Liver (tissue), 9 donors: Measurements from ENCODE around the gene UBASH3B. TPM values are rescaled to one million over a fixed set of nuclear protein-coding genes. Genes with fewer than 3 reads are reported as not detected.

Experiments
- DNase-seq: peaks from one replicate; pipeline ENCODE4 v3.0.0-alpha.2; 2017; ENCODE audit warnings: low spot score
- H3K27ac ChIP-seq, 2 donors: one replicate each; pipeline ENCODE4 v1.7.0; 2013; ENCODE audit warnings: inconsistent platforms in 2 of 2, low read length in 2 of 2, control low read depth in 1 of 2, low read depth in 1 of 2, mild to moderate bottlenecking in 1 of 2
- H3K27me3 ChIP-seq, 4 donors: one replicate each; pipeline versions ENCODE4 v1.6.1 to v1.7.0; 2013; ENCODE audit warnings: low read length in 3 of 4, inconsistent platforms in 1 of 4, mild to moderate bottlenecking in 1 of 4, moderate library complexity in 1 of 4; ENCODE audit not compliant: control insufficient read depth in 4 of 4, insufficient read depth in 4 of 4
- H3K36me3 ChIP-seq, 4 donors: one replicate each; pipeline versions ENCODE4 v1.6.1 to v1.7.0; 2013; ENCODE audit warnings: low read length in 3 of 4, mild to moderate bottlenecking in 3 of 4, low read depth in 1 of 4, moderate library complexity in 1 of 4; ENCODE audit not compliant: control insufficient read depth in 4 of 4, insufficient read depth in 3 of 4
- H3K4me1 ChIP-seq, 4 donors: one replicate each; pipeline versions ENCODE4 v1.6.1 to v1.7.0; 2013; ENCODE audit warnings: low read length in 3 of 4, mild to moderate bottlenecking in 3 of 4, moderate library complexity in 1 of 4; ENCODE audit not compliant: control insufficient read depth in 4 of 4, insufficient read depth in 4 of 4
- H3K4me3 ChIP-seq, 3 donors: one replicate each; pipeline versions ENCODE4 v1.6.1 to v1.7.0; 2013; ENCODE audit warnings: low read length in 3 of 3, control low read depth in 1 of 3, low read depth in 1 of 3, mild to moderate bottlenecking in 1 of 3
- H3K9ac ChIP-seq, 2 donors: one replicate each; pipeline ENCODE4 v1.7.0; 2013; ENCODE audit warnings: low read length in 2 of 2, mild to moderate bottlenecking in 2 of 2, moderate library complexity in 2 of 2, control low read depth in 1 of 2, low read depth in 1 of 2
- H3K9me3 ChIP-seq, 4 donors: one replicate each; pipeline versions ENCODE4 v1.6.1 to v1.7.0; 2013; ENCODE audit warnings: low read length in 3 of 4; ENCODE audit not compliant: control insufficient read depth in 4 of 4
- EGR1 ChIP-seq, 2 donors: IDR thresholded peaks; 2 replicates each; pipeline ENCODE4 v1.6.1; 2016 to 2018; ENCODE audit warnings: antibody characterized with exemption in 2 of 2, low read depth in 2 of 2
- FOXA1 ChIP-seq: IDR thresholded peaks from 2 replicates; pipeline ENCODE4 v1.6.1; 2016; ENCODE audit warnings: antibody characterized with exemption
- FOXA2 ChIP-seq: IDR thresholded peaks from 2 replicates; pipeline ENCODE4 v1.6.1; 2016; ENCODE audit warnings: antibody characterized with exemption
- GABPA ChIP-seq, 2 donors: IDR thresholded peaks in 1 of 2; conservative IDR thresholded peaks in 1 of 2; 2 replicates each; pipeline ENCODE4 v1.6.1; 2016; ENCODE audit warnings: antibody characterized with exemption in 2 of 2, mild to moderate bottlenecking in 1 of 2, moderate library complexity in 1 of 2
- HNF4G ChIP-seq: IDR thresholded peaks from 2 replicates; pipeline ENCODE4 v1.6.1; 2016; ENCODE audit warnings: antibody characterized with exemption
- JUND ChIP-seq, 2 donors: IDR thresholded peaks; 2 replicates each; pipeline ENCODE4 v1.6.1; 2016; ENCODE audit warnings: antibody characterized with exemption in 2 of 2
- RAD21 ChIP-seq, 2 donors: IDR thresholded peaks; 2 replicates each; pipeline ENCODE4 v1.6.1; 2016; ENCODE audit warnings: antibody characterized with exemption in 2 of 2, mild to moderate bottlenecking in 2 of 2
- RXRA ChIP-seq, 2 donors: IDR thresholded peaks; 2 replicates each; pipeline ENCODE4 v1.6.1; 2017 to 2018; ENCODE audit warnings: antibody characterized with exemption in 2 of 2, mild to moderate bottlenecking in 1 of 2
- SP1 ChIP-seq: IDR thresholded peaks from 2 replicates; pipeline ENCODE4 v1.6.1; 2018; ENCODE audit warnings: antibody characterized with exemption, mild to moderate bottlenecking
- TAF1 ChIP-seq: conservative IDR thresholded peaks from 2 replicates; pipeline ENCODE4 v1.6.1; 2016; ENCODE audit warnings: antibody characterized with exemption, mild to moderate bottlenecking
- YY1 ChIP-seq: IDR thresholded peaks from 2 replicates; pipeline ENCODE4 v1.6.1; 2016; ENCODE audit warnings: antibody characterized with exemption, mild to moderate bottlenecking
- WGBS: extraction: QIAGEN DNeasy Blood & Tissue Kit; methylation state at CpG from one replicate; pipeline ENCODE4 v1.1.7; 2013; 5-methylcytosine and 5-hydroxymethylcytosine counted together
- polyA plus RNA-seq, 2 donors: library from polyadenylated mRNA; stranded (reverse) in 1 of 2; unstranded in 1 of 2; fragments of 200-250 nt in 1 of 2; fragments of >200 nt in 1 of 2; fragmentation: Nextera tagmentation in 1 of 2; extraction: Ambion mirVana in 1 of 2; gene quantifications; one replicate each; pipeline versions ENCODE4 v1.2.1 to v1.2.3, GENCODE V29; 2013 to 2015
- total RNA-seq, 2 donors: library from RNA; depleted of rRNA; stranded (reverse); fragments of >200 nt; gene quantifications; one replicate each; pipeline ENCODE4 v1.2.3, GENCODE V29; 2014
- TF ChIP-seq, protein P1 (sequence below): IDR thresholded peaks from 2 replicates; pipeline ENCODE4 v1.6.1; 2016; ENCODE audit warnings: antibody characterized with exemption, mild to moderate bottlenecking
- TF ChIP-seq, protein P2 (sequence below): fragments of 150-350 bp; IDR thresholded peaks from 2 replicates; pipeline ENCODE4 v1.5.1; 2017; ENCODE audit warnings: improper control_type of control experiment, low read depth, low read length; ENCODE audit not compliant: missing input control
- TF ChIP-seq, protein P3 (sequence below): IDR thresholded peaks from 2 replicates; pipeline ENCODE4 v1.6.1; 2016; ENCODE audit warnings: antibody characterized with exemption
- TF ChIP-seq, protein P4 (sequence below): IDR thresholded peaks from 2 replicates; pipeline ENCODE4 v1.6.1; 2016; ENCODE audit warnings: antibody characterized with exemption
- TF ChIP-seq, protein P5 (sequence below): IDR thresholded peaks from 2 replicates; pipeline ENCODE4 v1.6.1; 2016; ENCODE audit warnings: antibody characterized with exemption
- donor health status: healthy.
- donor health status: healthy.
- donor health status: healthy.
- donor health status: healthy.
- donor health status: healthy.

The UBASH3B gene
- total and polyA plus RNA-seq, 4 donors = 0.48 to 5.5 (median 2.5) TPM

DNA sequence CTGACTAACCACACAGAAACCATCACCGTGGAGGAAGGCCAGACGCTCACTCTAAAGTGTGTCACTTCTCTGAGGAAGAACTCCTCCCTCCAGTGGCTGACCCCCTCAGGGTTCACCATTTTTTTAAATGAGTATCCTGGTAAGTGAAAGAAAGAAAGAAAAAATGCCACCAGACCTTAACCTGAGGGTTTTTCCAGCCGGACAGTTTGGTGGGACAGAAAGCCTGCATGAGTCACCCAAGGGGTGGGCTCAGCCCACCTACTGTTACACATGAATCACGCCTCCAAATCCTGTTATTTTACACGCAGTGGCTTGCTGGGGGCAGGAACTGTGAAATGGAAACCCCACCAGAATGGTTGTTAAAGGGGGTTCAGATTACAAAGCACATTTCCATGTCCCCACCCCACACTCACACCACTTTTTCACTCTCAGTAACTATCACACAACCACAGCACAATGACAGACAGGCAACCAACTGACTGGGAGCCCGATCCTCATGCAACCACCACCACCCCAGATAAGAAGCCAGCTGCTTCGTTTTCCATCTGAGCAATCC lies 194.6 kb downstream of the UBASH3B start:
- Histone ChIP-seq H3K4me3 (no peak overlapping the region), H3K36me3 (no peaks in the 10 kb centered on the region), H3K27me3 (peaks cover 0 to 3% (median 0%) of the 10 kb centered on the region in 4 donors), H3K9ac (no peak overlapping the region), H3K27ac (no peak overlapping the region), H3K4me1 (no peaks in the 10 kb centered on the region), H3K9me3 (no peaks in the 10 kb centered on the region)
- WGBS = 52% methylated on average over 7 of the region's 7 CpGs
- TF ChIP-seq, protein P1, sequence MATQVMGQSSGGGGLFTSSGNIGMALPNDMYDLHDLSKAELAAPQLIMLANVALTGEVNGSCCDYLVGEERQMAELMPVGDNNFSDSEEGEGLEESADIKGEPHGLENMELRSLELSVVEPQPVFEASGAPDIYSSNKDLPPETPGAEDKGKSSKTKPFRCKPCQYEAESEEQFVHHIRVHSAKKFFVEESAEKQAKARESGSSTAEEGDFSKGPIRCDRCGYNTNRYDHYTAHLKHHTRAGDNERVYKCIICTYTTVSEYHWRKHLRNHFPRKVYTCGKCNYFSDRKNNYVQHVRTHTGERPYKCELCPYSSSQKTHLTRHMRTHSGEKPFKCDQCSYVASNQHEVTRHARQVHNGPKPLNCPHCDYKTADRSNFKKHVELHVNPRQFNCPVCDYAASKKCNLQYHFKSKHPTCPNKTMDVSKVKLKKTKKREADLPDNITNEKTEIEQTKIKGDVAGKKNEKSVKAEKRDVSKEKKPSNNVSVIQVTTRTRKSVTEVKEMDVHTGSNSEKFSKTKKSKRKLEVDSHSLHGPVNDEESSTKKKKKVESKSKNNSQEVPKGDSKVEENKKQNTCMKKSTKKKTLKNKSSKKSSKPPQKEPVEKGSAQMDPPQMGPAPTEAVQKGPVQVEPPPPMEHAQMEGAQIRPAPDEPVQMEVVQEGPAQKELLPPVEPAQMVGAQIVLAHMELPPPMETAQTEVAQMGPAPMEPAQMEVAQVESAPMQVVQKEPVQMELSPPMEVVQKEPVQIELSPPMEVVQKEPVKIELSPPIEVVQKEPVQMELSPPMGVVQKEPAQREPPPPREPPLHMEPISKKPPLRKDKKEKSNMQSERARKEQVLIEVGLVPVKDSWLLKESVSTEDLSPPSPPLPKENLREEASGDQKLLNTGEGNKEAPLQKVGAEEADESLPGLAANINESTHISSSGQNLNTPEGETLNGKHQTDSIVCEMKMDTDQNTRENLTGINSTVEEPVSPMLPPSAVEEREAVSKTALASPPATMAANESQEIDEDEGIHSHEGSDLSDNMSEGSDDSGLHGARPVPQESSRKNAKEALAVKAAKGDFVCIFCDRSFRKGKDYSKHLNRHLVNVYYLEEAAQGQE = no peak
- TF ChIP-seq FOXA1 (no peak), GABPA (IDR thresholded peaks at IDR 0.05 in 1 of 2, conservative IDR thresholded peaks at IDR 0.05 in 1 of 2) (no peak), HNF4G (no peak), SP1 (no peak), JUND (IDR thresholded peaks at IDR 0.05) (no peak), RXRA (IDR thresholded peaks at IDR 0.05) (no peak), YY1 (no peak), RAD21 (IDR thresholded peaks at IDR 0.05) (no peak)
- TF ChIP-seq, protein P2, sequence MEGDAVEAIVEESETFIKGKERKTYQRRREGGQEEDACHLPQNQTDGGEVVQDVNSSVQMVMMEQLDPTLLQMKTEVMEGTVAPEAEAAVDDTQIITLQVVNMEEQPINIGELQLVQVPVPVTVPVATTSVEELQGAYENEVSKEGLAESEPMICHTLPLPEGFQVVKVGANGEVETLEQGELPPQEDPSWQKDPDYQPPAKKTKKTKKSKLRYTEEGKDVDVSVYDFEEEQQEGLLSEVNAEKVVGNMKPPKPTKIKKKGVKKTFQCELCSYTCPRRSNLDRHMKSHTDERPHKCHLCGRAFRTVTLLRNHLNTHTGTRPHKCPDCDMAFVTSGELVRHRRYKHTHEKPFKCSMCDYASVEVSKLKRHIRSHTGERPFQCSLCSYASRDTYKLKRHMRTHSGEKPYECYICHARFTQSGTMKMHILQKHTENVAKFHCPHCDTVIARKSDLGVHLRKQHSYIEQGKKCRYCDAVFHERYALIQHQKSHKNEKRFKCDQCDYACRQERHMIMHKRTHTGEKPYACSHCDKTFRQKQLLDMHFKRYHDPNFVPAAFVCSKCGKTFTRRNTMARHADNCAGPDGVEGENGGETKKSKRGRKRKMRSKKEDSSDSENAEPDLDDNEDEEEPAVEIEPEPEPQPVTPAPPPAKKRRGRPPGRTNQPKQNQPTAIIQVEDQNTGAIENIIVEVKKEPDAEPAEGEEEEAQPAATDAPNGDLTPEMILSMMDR = no peak
- TF ChIP-seq, protein P3, sequence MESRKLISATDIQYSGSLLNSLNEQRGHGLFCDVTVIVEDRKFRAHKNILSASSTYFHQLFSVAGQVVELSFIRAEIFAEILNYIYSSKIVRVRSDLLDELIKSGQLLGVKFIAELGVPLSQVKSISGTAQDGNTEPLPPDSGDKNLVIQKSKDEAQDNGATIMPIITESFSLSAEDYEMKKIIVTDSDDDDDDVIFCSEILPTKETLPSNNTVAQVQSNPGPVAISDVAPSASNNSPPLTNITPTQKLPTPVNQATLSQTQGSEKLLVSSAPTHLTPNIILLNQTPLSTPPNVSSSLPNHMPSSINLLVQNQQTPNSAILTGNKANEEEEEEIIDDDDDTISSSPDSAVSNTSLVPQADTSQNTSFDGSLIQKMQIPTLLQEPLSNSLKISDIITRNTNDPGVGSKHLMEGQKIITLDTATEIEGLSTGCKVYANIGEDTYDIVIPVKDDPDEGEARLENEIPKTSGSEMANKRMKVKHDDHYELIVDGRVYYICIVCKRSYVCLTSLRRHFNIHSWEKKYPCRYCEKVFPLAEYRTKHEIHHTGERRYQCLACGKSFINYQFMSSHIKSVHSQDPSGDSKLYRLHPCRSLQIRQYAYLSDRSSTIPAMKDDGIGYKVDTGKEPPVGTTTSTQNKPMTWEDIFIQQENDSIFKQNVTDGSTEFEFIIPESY = no peak
- TF ChIP-seq, protein P4, sequence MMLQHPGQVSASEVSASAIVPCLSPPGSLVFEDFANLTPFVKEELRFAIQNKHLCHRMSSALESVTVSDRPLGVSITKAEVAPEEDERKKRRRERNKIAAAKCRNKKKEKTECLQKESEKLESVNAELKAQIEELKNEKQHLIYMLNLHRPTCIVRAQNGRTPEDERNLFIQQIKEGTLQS = no peak
- no peak for DNase-seq

DNA sequence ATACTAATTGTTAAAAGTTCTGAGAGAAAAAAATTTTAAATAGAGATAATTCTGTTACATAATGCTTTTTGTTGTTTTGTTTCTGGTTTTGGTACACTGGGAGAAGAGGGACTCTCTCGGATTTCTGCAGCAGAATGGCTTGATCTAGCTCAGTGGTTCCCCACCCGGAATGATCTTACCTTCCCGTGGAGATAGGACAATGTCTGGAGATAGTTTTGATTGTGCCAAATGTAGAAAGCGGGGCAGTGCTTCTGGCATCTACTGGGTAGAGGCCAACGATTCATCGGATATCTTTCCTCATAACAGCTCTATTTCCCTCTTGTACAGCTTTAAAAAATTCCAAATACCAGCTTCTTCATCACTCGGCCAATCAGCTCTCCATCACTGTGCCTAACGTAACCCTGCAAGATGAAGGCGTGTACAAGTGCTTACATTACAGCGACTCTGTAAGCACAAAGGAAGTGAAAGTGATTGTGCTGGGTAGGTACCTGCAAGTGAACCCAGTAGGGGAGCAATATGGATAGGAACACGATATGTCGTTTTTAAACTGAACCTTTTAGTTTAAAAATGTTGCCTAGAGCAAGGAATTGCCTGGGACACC lies 195.9 kb downstream of the UBASH3B start:
- H3K27ac ChIP-seq = no peak overlapping the region
- 64% methylated on average over 12 of the region's 12 CpGs for WGBS
- no peaks in the 10 kb centered on the region for H3K36me3 ChIP-seq
- no peaks in the 10 kb centered on the region for H3K4me1 ChIP-seq
- H3K4me3 ChIP-seq = no peak overlapping the region
- no peak for DNase-seq
- no peaks in the 10 kb centered on the region for H3K9me3 ChIP-seq
- no peak overlapping the region for H3K9ac ChIP-seq
- H3K27me3 ChIP-seq = peaks cover 0 to 3% (median 0%) of the 10 kb centered on the region in 4 donors
- no peak for TF ChIP-seq YY1
- TF ChIP-seq, protein P5, sequence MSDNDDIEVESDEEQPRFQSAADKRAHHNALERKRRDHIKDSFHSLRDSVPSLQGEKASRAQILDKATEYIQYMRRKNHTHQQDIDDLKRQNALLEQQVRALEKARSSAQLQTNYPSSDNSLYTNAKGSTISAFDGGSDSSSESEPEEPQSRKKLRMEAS = no peak
- TF ChIP-seq, protein P3 = no peak
- no peak for TF ChIP-seq TAF1
- TF ChIP-seq SP1 = no peak
- no peak for TF ChIP-seq RAD21 (IDR thresholded peaks at IDR 0.05)
- no peak for TF ChIP-seq JUND (IDR thresholded peaks at IDR 0.05)
- TF ChIP-seq RXRA (IDR thresholded peaks at IDR 0.05) = no peak
- no peak for TF ChIP-seq EGR1 (IDR thresholded peaks at IDR 0.05; ENCODE audit: low read depth in 2 of 2)
- TF ChIP-seq, protein P1 = no peak
- TF ChIP-seq FOXA2 = no peak
- TF ChIP-seq, protein P4 = no peak
